WI38 (cell line): Measurements from ENCODE around the gene PAFAH2.

Experiments
- H3K4me3 ChIP-seq: 2 replicates; pipeline ENCODE4 v1.5.1; 2011; ENCODE audit warnings: low read depth, mild to moderate bottlenecking, control low read depth, low read length
- TF ChIP-seq, protein P1 (sequence below): IDR thresholded peaks from 2 replicates; pipeline ENCODE4 v1.5.1; 2012; ENCODE audit warnings: low read depth, mild to moderate bottlenecking, control low read depth, low read length

Gene PAFAH2

DNA sequence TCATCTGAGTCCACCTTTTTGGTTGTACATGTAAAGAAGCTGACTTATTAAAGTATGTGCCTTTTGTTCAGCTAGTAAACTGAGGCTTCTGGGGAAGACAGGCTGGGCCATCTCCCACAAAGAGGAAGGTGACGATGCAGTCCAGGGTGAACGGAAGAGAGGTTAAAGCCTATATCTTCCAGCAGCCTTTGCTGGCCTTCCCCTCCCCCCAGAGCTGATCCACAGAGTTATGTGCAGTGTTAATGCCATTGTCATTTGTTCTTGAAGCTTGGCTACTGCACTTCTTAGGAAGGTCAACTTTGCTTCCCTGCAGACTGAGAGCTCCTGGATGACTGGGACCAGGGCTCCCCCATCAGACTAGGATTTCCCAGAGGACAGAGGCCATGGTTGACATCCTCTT lies 45.9 kb upstream of the PAFAH2 start:
- TF ChIP-seq, protein P1, sequence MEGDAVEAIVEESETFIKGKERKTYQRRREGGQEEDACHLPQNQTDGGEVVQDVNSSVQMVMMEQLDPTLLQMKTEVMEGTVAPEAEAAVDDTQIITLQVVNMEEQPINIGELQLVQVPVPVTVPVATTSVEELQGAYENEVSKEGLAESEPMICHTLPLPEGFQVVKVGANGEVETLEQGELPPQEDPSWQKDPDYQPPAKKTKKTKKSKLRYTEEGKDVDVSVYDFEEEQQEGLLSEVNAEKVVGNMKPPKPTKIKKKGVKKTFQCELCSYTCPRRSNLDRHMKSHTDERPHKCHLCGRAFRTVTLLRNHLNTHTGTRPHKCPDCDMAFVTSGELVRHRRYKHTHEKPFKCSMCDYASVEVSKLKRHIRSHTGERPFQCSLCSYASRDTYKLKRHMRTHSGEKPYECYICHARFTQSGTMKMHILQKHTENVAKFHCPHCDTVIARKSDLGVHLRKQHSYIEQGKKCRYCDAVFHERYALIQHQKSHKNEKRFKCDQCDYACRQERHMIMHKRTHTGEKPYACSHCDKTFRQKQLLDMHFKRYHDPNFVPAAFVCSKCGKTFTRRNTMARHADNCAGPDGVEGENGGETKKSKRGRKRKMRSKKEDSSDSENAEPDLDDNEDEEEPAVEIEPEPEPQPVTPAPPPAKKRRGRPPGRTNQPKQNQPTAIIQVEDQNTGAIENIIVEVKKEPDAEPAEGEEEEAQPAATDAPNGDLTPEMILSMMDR = no peak
- H3K4me3 ChIP-seq = no peak overlapping the region

DNA sequence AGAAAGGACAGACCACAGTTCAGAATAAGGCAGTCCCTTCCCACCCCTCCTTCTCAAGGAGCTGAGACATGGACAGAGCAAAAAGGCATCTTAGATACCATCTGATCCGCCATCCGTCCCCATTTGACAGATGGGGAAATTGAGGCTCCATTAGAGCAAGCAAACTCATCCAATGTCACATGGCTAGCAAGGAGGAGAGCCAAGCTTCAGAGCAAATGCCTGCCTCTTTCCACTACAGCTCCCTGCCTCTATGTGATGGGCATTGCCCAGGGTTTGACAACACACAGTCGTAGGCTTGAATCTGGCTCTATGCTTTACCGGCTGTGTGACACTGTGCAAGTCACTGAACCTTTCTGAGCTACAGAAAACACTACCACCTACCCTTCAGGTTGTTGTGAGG lies 44.1 kb upstream of the PAFAH2 start:
- TF ChIP-seq, protein P1 = no peak
- no peak overlapping the region for H3K4me3 ChIP-seq

DNA sequence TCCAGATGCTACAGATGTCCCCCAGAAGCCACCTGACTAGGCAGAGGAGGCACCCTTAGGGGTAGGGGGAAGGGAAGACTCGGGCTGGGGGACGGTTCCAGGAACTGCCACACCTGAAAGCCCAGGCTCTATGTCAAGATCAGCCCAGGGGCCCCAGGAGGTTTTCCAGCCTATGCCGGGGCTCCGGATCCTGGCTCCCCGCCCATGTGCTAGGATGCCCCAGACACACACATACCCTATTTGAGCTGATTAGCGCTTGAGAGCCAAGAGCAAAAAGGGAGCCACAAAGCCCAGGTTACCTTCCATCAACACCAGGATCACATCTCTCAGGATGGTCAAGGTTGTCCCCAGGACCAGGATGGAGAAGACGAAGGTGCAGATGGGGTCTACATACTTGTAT lies 43.5 kb upstream of the PAFAH2 start:
- TF ChIP-seq, protein P1 = no peak
- H3K4me3 ChIP-seq = no peak overlapping the region

DNA sequence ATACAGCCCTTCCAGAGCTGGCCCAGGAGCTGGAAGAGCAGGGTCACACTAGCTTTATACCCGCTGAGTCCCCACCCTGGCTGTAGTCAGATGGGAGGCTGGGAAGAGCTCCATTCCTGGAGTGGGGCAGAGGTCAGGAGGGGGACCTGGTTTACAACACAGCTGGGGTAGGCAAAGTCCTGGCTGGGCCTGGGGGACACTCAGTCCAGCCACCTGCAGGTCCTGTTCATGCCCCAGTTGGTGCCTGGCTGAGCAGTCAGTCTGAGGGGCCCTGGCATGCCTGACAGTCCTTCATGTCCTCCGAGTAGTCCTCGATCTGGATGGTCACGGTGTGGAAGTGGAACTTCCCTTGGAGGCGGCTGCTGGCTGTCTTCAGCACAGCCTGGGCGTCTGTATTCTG lies 41.0 kb upstream of the PAFAH2 start:
- no peak overlapping the region for H3K4me3 ChIP-seq
- TF ChIP-seq, protein P1 = no peak

DNA sequence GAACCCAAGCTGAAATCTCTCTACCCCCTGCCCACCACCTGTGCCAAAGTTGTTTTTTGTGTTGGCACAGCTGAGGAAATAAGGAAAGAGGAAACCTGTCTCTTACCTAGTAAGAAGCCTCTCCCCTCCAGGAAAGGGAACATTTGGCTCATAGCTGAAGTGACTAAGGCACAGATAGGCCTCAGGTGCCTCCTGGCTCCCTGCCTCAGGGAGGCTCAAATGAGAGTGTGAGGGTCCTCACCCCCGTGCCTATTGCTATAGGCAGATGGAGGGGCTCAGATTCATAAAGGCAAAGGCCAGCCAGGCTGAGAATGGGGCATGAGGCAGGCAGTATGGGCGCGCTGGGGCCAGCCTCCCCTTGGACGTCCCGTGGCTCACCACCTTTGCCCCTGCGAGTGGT lies 40.6 kb upstream of the PAFAH2 start:
- no peak overlapping the region for H3K4me3 ChIP-seq
- TF ChIP-seq, protein P1 = no peak

DNA sequence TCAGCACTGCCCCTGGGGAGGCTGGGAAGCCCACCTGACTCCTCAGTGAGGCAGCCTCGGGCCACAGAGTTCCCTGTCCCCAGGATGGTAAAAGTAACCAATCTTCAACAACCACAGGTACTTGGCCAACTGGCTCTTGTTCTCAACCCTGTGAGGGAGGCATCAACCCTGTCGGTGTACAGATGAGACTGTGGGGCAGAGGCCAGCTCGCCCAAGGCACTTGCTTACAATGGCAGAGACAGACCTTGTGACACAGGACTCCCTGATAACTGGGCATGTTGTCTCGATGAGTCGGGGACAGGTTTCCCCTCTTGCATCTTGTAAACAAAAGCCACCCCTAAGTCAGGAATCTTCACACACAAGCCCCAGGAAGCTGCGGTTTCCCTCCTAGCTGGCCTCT lies 40.0 kb upstream of the PAFAH2 start:
- H3K4me3 ChIP-seq = no peak overlapping the region
- TF ChIP-seq, protein P1 = no peak

DNA sequence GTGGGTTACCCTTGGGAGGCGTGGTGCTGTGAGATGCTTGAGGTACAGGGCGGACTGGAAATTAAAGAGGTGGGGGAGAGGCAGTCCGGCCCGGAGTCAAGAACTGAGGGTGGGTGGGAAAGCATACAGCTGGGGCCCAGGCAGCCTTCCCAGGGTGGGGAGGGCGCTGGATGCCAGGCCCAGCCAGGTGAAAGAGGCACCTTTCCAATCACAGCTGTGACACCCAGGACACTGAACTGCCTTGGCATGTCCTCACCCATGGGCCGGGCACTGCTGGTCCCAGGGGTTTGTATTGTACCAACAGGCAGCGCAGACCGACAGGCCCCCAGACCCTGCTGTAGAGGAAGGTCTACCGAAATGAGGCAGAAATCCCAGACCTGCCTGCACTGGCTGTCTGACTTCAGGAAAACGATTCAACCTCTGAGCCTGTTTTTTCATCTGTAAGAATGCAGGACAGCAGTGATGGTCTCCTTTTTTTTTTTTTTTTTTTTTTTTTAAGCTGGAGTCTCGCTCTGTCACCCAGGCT lies 39.0 kb upstream of the PAFAH2 start:
- H3K4me3 ChIP-seq = no peak overlapping the region
- TF ChIP-seq, protein P1 = no peak
